Vagina (tissue), 2 donors: ENCODE measurements around the gene ANKRD61. TPM values are rescaled to one million over a fixed set of nuclear protein-coding genes. Genes with fewer than 3 reads are reported as not detected.
"Not testable (repeated sequence)": the region's sequence is repeated elsewhere in the genome, so short reads cannot be mapped to it uniquely, and the experiment has no call there.

Source experiments
- DNase-seq, 2 donors: peaks; one replicate each; pipeline ENCODE4 v3.0.0-alpha.2; 2017; ENCODE audit errors: extremely low spot score in 2 of 2
- H3K27ac ChIP-seq: fragments of 200-600 bp; sonication (generic); one replicate; pipeline ENCODE4 v1.5.1; 2019
- H3K27me3 ChIP-seq: fragments of 200-600 bp; sonication (generic); one replicate; pipeline ENCODE4 v1.5.1; 2019
- H3K36me3 ChIP-seq, 2 donors: fragments of 200-600 bp; sonication (generic); one replicate each; pipeline ENCODE4 v1.5.1; 2017 to 2019
- H3K4me1 ChIP-seq: fragments of 200-600 bp; sonication (generic); one replicate; pipeline ENCODE4 v1.5.1; 2019
- H3K4me3 ChIP-seq, 2 donors: fragments of 200-600 bp; sonication (generic); 1 replicate in 1 of 2; 2 replicates in 1 of 2; pipeline ENCODE4 v1.5.1; 2016 to 2019
- H3K9me3 ChIP-seq: fragments of 200-600 bp; sonication (generic); one replicate; pipeline ENCODE4 v1.5.1; 2019
- CTCF ChIP-seq, 3 experiments: fragments of 450-650 bp in 2 of 3; fragments of 200-600 bp in 1 of 3; sonication (generic) in 1 of 3; IDR thresholded peaks; one replicate each; pipeline ENCODE4 v1.5.1; 2017 to 2019; ENCODE audit warnings: antibody characterized with exemption in 3 of 3, mild to moderate bottlenecking in 2 of 3, moderate library complexity in 2 of 3
- POLR2A ChIP-seq, 2 donors: fragments of 450-650 bp; IDR thresholded peaks; one replicate each; pipeline ENCODE4 v1.6.1; 2017; ENCODE audit warnings: antibody characterized with exemption in 2 of 2, mild to moderate bottlenecking in 2 of 2, moderate library complexity in 2 of 2
- POLR2AphosphoS5 ChIP-seq, 2 donors: sonication (generic); formaldehyde crosslinking; IDR thresholded peaks; one replicate each; pipeline ENCODE4 v1.9.0; 2017; ENCODE audit warnings: antibody characterized with exemption in 2 of 2, mild to moderate bottlenecking in 2 of 2, low read depth in 1 of 2; ENCODE audit not compliant: insufficient read depth in 1 of 2
- intact Hi-C: fragments of 100-400 bp; cut with DNase I; formaldehyde crosslinking; loops from one replicate; pipeline ENCODE4 v1.15.1; 2023
- total RNA-seq: library from RNA; depleted of rRNA; stranded (reverse); fragments of >200 nt; gene quantifications from one replicate; pipeline ENCODE4 v1.2.3, GENCODE V29; 2016

Gene ANKRD61
- total RNA-seq, 1 donor from 2014 or later: not detected

- peak; percentile 98 to 99 for DNase-seq
- peaks cover 0 to 10% of the 10 kb centered on the region in 2 donors for H3K36me3 ChIP-seq
- no peaks in the 10 kb centered on the region for H3K27me3 ChIP-seq
- intact Hi-C loops: no loop called here
- no peaks in the 10 kb centered on the region for H3K9me3 ChIP-seq
- peaks cover 37% of the 10 kb centered on the region for H3K4me1 ChIP-seq
- H3K27ac ChIP-seq: peak within 1 kb of the TSS; percentile 84
- TF ChIP-seq POLR2AphosphoS5 (IDR thresholded peaks at IDR 0.05; ENCODE audit: insufficient read depth in 1 of 2, low read depth in 1 of 2): peak; percentile 63 to 83
- peak in 1 of 2 donors; percentile 37 for TF ChIP-seq POLR2A (IDR thresholded peaks at IDR 0.05)
- TF ChIP-seq CTCF (IDR thresholded peaks at IDR 0.05): no peak
- peak within 1 kb of the TSS; percentile 58 to 79 for H3K4me3 ChIP-seq
Measured at GRCh38 chr7:6008668-6009611, 22.2 kb upstream of the ANKRD61 start, which contains the start of the genes AIMP2 and PMS2. Gene AIMP2 (plus strand): TSS chr7:6009272. CDS start chr7:6009364, 92 bp downstream. Gene PMS2 (minus strand): TSS chr7:6009049. CDS start chr7:6009019, 30 bp downstream.

DNA sequence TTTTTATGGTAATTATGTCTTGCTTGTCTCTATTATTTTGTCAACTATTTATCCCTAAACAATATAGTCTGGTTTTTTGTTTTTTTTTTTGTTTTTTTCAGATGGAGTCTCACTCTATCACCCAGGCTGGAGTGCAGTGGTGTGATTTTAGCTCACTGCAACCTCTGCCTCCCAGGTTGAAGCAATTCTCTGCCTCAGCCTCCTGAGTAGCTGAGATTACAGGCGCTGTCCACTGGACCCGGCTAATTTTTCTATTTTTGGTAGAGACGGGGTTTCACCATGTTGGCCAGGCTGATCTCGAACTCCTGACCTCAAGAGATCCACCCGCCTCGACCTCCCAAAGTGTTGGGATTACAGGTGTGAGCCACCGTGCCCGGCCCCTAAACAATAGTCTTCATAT, 20.8 kb upstream of the ANKRD61 start:
- DNase-seq, H3K36me3 ChIP-seq, H3K4me3 ChIP-seq, H3K27me3 ChIP-seq, H3K27ac ChIP-seq, intact Hi-C loops, H3K9me3 ChIP-seq: not testable (repeated sequence)
- H3K4me1 ChIP-seq: peaks cover 44% of the 10 kb centered on the region

DNA sequence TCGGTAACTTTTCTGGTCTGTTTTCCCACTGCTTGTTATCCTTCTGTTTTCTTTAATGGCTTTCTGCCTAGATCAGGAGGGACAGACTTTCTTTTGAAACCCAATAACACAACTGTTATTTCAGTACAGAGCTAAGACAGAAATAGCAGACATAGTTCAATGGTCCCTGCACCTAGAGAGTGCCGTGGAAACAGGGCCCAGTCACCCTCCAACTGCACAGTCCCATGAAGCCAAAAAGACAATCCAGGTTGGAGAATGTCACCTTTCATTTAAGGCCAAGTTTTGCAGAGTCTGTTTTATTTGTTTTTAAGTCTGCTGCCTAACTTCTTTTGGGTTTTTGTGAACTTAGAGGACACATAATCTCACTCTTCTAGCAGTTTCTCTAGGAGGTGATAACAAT, 19.6 kb upstream of the ANKRD61 start:
- intact Hi-C loops: no loop called here
- Histone ChIP-seq H3K36me3 (peaks cover 0 to 1% of the 10 kb centered on the region in 2 donors), H3K27me3 (no peaks in the 10 kb centered on the region), H3K4me3 (no peak overlapping the region), H3K27ac (no peak overlapping the region), H3K9me3 (no peaks in the 10 kb centered on the region), H3K4me1 (peaks cover 47% of the 10 kb centered on the region)
- TF ChIP-seq CTCF (IDR thresholded peaks at IDR 0.05): no peak
- no peak for TF ChIP-seq POLR2A (IDR thresholded peaks at IDR 0.05)
- TF ChIP-seq POLR2AphosphoS5 (IDR thresholded peaks at IDR 0.05; ENCODE audit: insufficient read depth in 1 of 2, low read depth in 1 of 2): no peak
- no peak for DNase-seq

DNA sequence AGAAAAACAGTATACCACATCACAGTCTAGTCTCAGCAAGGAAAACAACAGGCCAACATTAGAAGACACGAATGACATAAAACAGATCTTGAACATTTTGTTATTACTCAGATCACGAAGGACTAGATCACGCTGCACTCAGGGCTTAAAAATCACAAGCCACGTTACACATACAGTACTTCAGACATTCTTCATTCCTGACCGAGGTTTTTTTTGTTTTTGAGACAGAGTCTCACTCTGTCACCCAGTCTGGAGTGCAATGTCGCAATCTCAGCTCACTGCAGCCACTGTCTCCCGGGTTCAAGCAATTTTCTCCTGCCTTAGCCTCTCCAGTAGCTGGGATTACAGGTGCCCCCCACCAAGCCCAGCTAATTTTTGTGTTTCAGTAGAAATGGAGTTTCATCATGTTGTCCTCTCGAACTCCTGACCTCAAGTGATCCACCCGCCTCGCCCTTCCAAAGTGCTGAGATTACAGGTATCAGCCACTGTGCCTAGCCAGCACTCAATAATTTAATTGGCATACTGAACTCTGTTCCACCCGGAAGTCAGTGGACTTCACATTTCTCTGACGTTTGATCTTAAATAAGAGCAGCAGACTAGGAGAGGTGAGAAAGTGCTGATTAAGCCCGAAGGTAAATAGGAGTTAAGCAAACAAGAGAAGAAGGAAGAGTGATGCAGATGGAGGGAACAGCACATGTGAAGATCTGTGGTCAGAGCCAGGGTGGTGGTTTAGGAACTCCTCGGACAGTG, 18.6 kb upstream of the ANKRD61 start:
- no peak overlapping the region for H3K27ac ChIP-seq

More for the DNA sequence above, 18.6 kb upstream of the ANKRD61 start:
- TF ChIP-seq CTCF (IDR thresholded peaks at IDR 0.05) (no peak), POLR2AphosphoS5 (IDR thresholded peaks at IDR 0.05; ENCODE audit: insufficient read depth in 1 of 2, low read depth in 1 of 2) (no peak), POLR2A (IDR thresholded peaks at IDR 0.05) (no peak)
- Histone ChIP-seq H3K4me1 (peaks cover 43% of the 10 kb centered on the region), H3K4me3 (no peak overlapping the region), H3K36me3 (peaks cover 0 to 9% of the 10 kb centered on the region in 2 donors), H3K27me3 (no peaks in the 10 kb centered on the region), H3K9me3 (no peaks in the 10 kb centered on the region)
- intact Hi-C loops: no loop called here
- no peak for DNase-seq
